Erythroblast (primary cell): ENCODE measurements around the gene REG1B.

Experiments
- GATA1 ChIP-seq: IDR thresholded peaks from 2 replicates; pipeline ENCODE4 v1.6.1; 2011; ENCODE audit warnings: low read depth, mild to moderate bottlenecking, control low read depth, low read length, moderate library complexity
- POLR2A ChIP-seq: IDR thresholded peaks from 2 replicates; pipeline ENCODE4 v1.6.1; 2011; ENCODE audit warnings: mild to moderate bottlenecking, low read length

DNA sequence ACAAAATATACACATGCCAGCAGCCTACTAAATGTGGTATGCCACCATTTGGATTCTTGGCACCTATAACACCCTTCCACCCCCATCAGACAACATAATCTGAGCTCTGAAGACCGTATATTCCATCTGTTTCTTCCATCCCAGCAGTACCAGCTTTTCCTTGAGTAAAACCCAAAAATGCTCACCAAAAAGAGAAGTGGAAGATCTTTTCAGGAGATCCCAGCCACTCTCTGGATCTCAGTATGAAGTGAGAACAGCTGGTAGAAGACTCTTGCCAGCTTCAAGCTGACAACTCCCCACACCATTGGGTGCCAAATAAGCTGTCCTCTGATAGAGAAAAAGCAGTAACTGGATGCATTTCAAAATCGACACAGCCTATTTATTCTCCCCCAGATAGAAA is 22.6 kb downstream of the REG1B start:
- TF ChIP-seq POLR2A (no peak), GATA1 (no peak)
